HepG2 (cell line): Measurements from ENCODE around the gene RAB43. TPM values are rescaled to one million over a fixed set of nuclear protein-coding genes. Genes with fewer than 3 reads are reported as not detected.

Experiments used
- ATF2 ChIP-seq: sonication (generic); formaldehyde crosslinking; IDR thresholded peaks from 2 replicates; pipeline ENCODE4 v1.4.0; 2020; ENCODE audit warnings: missing genetic modification reagents
- CHD4 ChIP-seq: fragments of 200-600 bp; sonication (generic); IDR thresholded peaks from 2 replicates; pipeline ENCODE4 v1.7.0; 2017; ENCODE audit warnings: mild to moderate bottlenecking, low read length, borderline replicate concordance
- CREM ChIP-seq, 2 experiments: sonication (generic) in 1 of 2; formaldehyde crosslinking in 1 of 2; IDR thresholded peaks; 2 replicates each; pipeline versions ENCODE4 v1.4.0 to v1.6.1; 2016 to 2020; ENCODE audit warnings: antibody characterized with exemption in 1 of 2, mild to moderate bottlenecking in 1 of 2, missing genetic modification reagents in 1 of 2
- EED ChIP-seq: sonication (generic); formaldehyde crosslinking; IDR thresholded peaks from 2 replicates; pipeline ENCODE4 v1.5.0; 2020; ENCODE audit warnings: mild to moderate bottlenecking, missing genetic modification reagents
- GRHL1 ChIP-seq: sonication (generic); formaldehyde crosslinking; conservative IDR thresholded peaks from 2 replicates; pipeline ENCODE4 v1.8.0; 2022; ENCODE audit warnings: missing genetic modification reagents
- MATR3 ChIP-seq: sonication (generic); formaldehyde crosslinking; IDR thresholded peaks from 2 replicates; pipeline ENCODE4 v1.4.0; 2020; ENCODE audit warnings: missing genetic modification reagents
- MED8 ChIP-seq: sonication (generic); formaldehyde crosslinking; IDR thresholded peaks from 2 replicates; pipeline ENCODE4 v1.8.1; 2023; ENCODE audit warnings: mild to moderate bottlenecking, missing genetic modification reagents; ENCODE audit not compliant: insufficient replicate concordance
- PITX1 ChIP-seq: sonication (generic); formaldehyde crosslinking; IDR thresholded peaks from 2 replicates; pipeline ENCODE4 v1.5.1; 2020; ENCODE audit warnings: mild to moderate bottlenecking, missing genetic modification reagents
- POGK ChIP-seq: sonication (generic); formaldehyde crosslinking; conservative IDR thresholded peaks from 2 replicates; pipeline ENCODE4 v1.8.0; 2022; ENCODE audit warnings: mild to moderate bottlenecking, moderate library complexity, missing genetic modification reagents
- SMC3 ChIP-seq: IDR thresholded peaks from 2 replicates; pipeline ENCODE4 v1.6.1; 2011; ENCODE audit warnings: low read length, improper control_type of control experiment
- SP5 ChIP-seq: IDR thresholded peaks from 2 replicates; pipeline ENCODE4 v1.6.1; 2016; ENCODE audit warnings: low read depth, borderline replicate concordance
- SRY ChIP-seq: sonication (generic); formaldehyde crosslinking; IDR thresholded peaks from 2 replicates; pipeline ENCODE4 v1.8.0; 2022; ENCODE audit warnings: mild to moderate bottlenecking, missing genetic modification reagents
- ZBTB7B ChIP-seq: sonication (generic); formaldehyde crosslinking; IDR thresholded peaks from 2 replicates; pipeline ENCODE4 v1.4.0; 2020; ENCODE audit warnings: missing genetic modification reagents
- ZFP37 ChIP-seq: sonication (generic); formaldehyde crosslinking; IDR thresholded peaks from 2 replicates; pipeline ENCODE4 v1.4.0; 2020; ENCODE audit warnings: missing genetic modification reagents, borderline replicate concordance
- ZNF317 ChIP-seq: sonication (generic); formaldehyde crosslinking; IDR thresholded peaks from 2 replicates; pipeline ENCODE4 v1.5.0; 2020; ENCODE audit warnings: mild to moderate bottlenecking, missing genetic modification reagents
- ZNF468 ChIP-seq: sonication (generic); formaldehyde crosslinking; IDR thresholded peaks from 2 replicates; pipeline ENCODE4 v1.8.0; 2022; ENCODE audit warnings: mild to moderate bottlenecking, moderate library complexity, missing genetic modification reagents
- ZNF556 ChIP-seq: sonication (generic); formaldehyde crosslinking; IDR thresholded peaks from 2 replicates; pipeline ENCODE4 v1.4.0; 2020; ENCODE audit warnings: mild to moderate bottlenecking, missing genetic modification reagents, borderline replicate concordance
- ZNF615 ChIP-seq: sonication (generic); formaldehyde crosslinking; IDR thresholded peaks from 2 replicates; pipeline ENCODE4 v1.5.0; 2020; ENCODE audit warnings: mild to moderate bottlenecking, missing genetic modification reagents, borderline replicate concordance
- ZNF770 ChIP-seq: sonication (generic); formaldehyde crosslinking; IDR thresholded peaks from 2 replicates; pipeline ENCODE4 v1.5.0; 2020; ENCODE audit warnings: mild to moderate bottlenecking, missing genetic modification reagents
- ZSCAN31 ChIP-seq: sonication (generic); formaldehyde crosslinking; IDR thresholded peaks from 2 replicates; pipeline ENCODE4 v1.5.0; 2020; ENCODE audit warnings: low read depth, mild to moderate bottlenecking, missing genetic modification reagents
- polyA plus RNA-seq, 8 experiments: library from polyadenylated mRNA; depleted of rRNA in 3 of 8; stranded (reverse) in 7 of 8; unstranded in 1 of 8; fragments of >200 nt; fragmentation: Illumina TruSeq in 4 of 8; extraction: Trizol in 4 of 8; gene quantifications; 2 replicates each; pipeline versions ENCODE4 v1.2.1 to v1.2.3, GENCODE V29; 2011 to 2016; ENCODE audit warnings: low read depth in 4 of 8, missing spikeins in 1 of 8, mixed read lengths in 1 of 8; ENCODE audit not compliant: insufficient read depth in 1 of 8
- total RNA-seq, 5 experiments: library from RNA; depleted of rRNA; stranded (reverse); fragments of >200 nt; fragmentation: Illumina TruSeq; extraction: Trizol; gene quantifications; 2 replicates each; pipeline ENCODE4 v1.2.3, GENCODE V29; 2016; ENCODE audit warnings: low read depth in 1 of 5
- TF ChIP-seq, protein P1 (sequence below): sonication (generic); formaldehyde crosslinking; IDR thresholded peaks from 2 replicates; pipeline ENCODE4 v1.8.0; 2022; ENCODE audit warnings: missing genetic modification reagents, mild to moderate bottlenecking, moderate library complexity, borderline replicate concordance

Gene RAB43
- total and polyA plus RNA-seq, 2 of the 13 experiments (the other 11 are each of a cell fraction or from before 2014, with no cell fraction given) = 11.8 to 18.4 TPM

DNA sequence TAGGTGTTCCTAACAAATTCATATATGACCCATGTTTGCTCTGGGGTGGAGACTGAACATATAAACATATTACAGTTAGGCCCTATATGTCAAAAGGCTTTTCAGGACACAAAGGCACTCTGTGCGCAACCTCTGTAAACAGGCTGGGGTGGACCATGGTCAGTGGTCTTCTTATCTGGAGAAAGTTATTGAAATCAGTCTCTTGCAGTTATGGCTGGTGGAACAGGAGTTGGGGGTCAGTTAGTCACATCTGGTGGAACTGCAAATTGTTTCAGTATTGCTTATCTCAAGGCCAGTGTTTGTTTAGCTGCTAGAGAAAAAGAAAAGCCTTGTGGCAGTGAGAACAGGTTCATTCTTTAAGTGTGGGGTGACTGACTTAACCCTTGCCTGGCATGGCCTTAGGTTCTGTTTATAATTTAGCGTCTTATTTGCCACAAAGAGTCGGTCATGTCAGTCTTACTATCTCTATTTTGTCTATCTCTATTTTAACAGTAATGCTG, 66.9 kb downstream of the RAB43 start (continued):
- TF ChIP-seq POGK (CRISPR knock-in tag) (no peak), ZNF468 (CRISPR knock-in tag) (no peak), ZNF317 (CRISPR knock-in tag) (no peak), ZSCAN31 (CRISPR knock-in tag) (no peak), MATR3 (CRISPR knock-in tag) (no peak), SRY (CRISPR knock-in tag) (no peak), GRHL1 (no peak), EED (CRISPR knock-in tag) (no peak), CREM (IDR thresholded peaks at IDR 0.05) (peak; percentile 16; the same call in 1 of the 2 replicates), CREM (CRISPR knock-in tag; IDR thresholded peaks at IDR 0.05) (no peak), SP5 (CRISPR knock-in tag) (peak; percentile 48; the same call in 1 of the 2 replicates), ZBTB7B (peak; percentile 89), ZNF556 (CRISPR knock-in tag) (no peak), CHD4 (no peak), ZFP37 (CRISPR knock-in tag) (no peak), PITX1 (CRISPR knock-in tag) (no peak), ATF2 (CRISPR knock-in tag) (no peak), ZNF615 (CRISPR knock-in tag) (no peak), SMC3 (no peak), ZNF770 (CRISPR knock-in tag) (no peak), MED8 (CRISPR knock-in tag) (no peak)
- TF ChIP-seq, protein P1, sequence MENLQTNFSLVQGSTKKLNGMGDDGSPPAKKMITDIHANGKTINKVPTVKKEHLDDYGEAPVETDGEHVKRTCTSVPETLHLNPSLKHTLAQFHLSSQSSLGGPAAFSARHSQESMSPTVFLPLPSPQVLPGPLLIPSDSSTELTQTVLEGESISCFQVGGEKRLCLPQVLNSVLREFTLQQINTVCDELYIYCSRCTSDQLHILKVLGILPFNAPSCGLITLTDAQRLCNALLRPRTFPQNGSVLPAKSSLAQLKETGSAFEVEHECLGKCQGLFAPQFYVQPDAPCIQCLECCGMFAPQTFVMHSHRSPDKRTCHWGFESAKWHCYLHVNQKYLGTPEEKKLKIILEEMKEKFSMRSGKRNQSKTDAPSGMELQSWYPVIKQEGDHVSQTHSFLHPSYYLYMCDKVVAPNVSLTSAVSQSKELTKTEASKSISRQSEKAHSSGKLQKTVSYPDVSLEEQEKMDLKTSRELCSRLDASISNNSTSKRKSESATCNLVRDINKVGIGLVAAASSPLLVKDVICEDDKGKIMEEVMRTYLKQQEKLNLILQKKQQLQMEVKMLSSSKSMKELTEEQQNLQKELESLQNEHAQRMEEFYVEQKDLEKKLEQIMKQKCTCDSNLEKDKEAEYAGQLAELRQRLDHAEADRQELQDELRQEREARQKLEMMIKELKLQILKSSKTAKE = peak; percentile 33; the same call in 1 of the 2 replicates
